KMS-11 (cell line): ENCODE data around the gene LGR5.

Experiments used
- H2AFZ ChIP-seq: fragments of 200-600 bp; sonication (generic); 2 replicates; pipeline ENCODE4 v1.6.1; 2016; ENCODE audit warnings: antibody characterized with exemption, mixed run types, low read depth
- H3K27ac ChIP-seq: fragments of 200-600 bp; sonication (generic); 2 replicates; pipeline ENCODE4 v1.6.1; 2016; ENCODE audit warnings: mild to moderate bottlenecking, mixed run types
- H3K27me3 ChIP-seq: fragments of 200-600 bp; sonication (generic); 2 replicates; pipeline ENCODE4 v1.6.1; 2017; ENCODE audit warnings: mild to moderate bottlenecking, low read depth, mixed run types, moderate library complexity; ENCODE audit not compliant: insufficient read depth
- H3K36me3 ChIP-seq: fragments of 200-600 bp; sonication (generic); 2 replicates; pipeline ENCODE4 v1.6.1; 2017; ENCODE audit warnings: mild to moderate bottlenecking, mixed run types; ENCODE audit not compliant: insufficient read depth
- H3K4me1 ChIP-seq: fragments of 200-600 bp; sonication (generic); 2 replicates; pipeline ENCODE4 v1.6.1; 2016; ENCODE audit warnings: mild to moderate bottlenecking, low read depth, mixed run types; ENCODE audit not compliant: poor library complexity, severe bottlenecking
- H3K4me2 ChIP-seq: fragments of 200-600 bp; sonication (generic); 2 replicates; pipeline ENCODE4 v1.7.0; 2016; ENCODE audit warnings: mild to moderate bottlenecking, mixed run types
- H3K4me3 ChIP-seq: fragments of 200-600 bp; sonication (generic); IDR thresholded peaks from 2 replicates; pipeline ENCODE4 v1.6.1; 2017; ENCODE audit warnings: low read depth, low read length, mixed read lengths; ENCODE audit not compliant: insufficient read depth
- H3K79me2 ChIP-seq: fragments of 200-600 bp; sonication (generic); 2 replicates; pipeline ENCODE4 v1.6.1; 2016; ENCODE audit warnings: low read depth, mixed run types; ENCODE audit not compliant: insufficient read depth
- H3K9ac ChIP-seq: fragments of 200-600 bp; sonication (generic); 2 replicates; pipeline ENCODE4 v1.6.1; 2016; ENCODE audit warnings: mild to moderate bottlenecking, mixed run types
- H4K20me1 ChIP-seq: fragments of 200-600 bp; sonication (generic); 2 replicates; pipeline ENCODE4 v1.6.1; 2016; ENCODE audit warnings: mild to moderate bottlenecking, mixed run types; ENCODE audit not compliant: insufficient read depth
- TF ChIP-seq, protein P1 (sequence below): fragments of 200-600 bp; sonication (generic); conservative IDR thresholded peaks from 2 replicates; pipeline ENCODE4 v1.6.1; 2017; ENCODE audit warnings: low read depth, mild to moderate bottlenecking, antibody characterized with exemption, low read length, moderate library complexity, mixed read lengths

The LGR5 gene

DNA sequence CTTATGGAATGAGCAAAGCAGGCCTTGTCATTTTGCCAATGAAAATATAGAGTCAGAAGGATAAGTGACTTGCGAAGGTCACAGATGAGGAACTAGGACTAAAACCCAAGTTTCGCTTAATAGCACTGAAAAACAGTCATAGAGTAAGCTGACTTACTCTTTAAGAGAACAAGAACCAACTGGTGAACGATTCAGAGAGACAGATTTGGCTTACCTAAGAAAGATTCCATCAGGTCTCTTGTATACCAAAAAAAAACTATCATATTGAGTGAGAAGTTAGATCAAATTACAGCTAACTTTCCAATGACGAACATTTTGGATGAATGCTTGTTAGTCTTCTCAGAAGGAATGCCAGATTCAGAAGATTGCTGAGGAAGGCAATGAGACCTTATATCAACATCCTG, 149.9 kb downstream of the LGR5 start:
- TF ChIP-seq, protein P1, sequence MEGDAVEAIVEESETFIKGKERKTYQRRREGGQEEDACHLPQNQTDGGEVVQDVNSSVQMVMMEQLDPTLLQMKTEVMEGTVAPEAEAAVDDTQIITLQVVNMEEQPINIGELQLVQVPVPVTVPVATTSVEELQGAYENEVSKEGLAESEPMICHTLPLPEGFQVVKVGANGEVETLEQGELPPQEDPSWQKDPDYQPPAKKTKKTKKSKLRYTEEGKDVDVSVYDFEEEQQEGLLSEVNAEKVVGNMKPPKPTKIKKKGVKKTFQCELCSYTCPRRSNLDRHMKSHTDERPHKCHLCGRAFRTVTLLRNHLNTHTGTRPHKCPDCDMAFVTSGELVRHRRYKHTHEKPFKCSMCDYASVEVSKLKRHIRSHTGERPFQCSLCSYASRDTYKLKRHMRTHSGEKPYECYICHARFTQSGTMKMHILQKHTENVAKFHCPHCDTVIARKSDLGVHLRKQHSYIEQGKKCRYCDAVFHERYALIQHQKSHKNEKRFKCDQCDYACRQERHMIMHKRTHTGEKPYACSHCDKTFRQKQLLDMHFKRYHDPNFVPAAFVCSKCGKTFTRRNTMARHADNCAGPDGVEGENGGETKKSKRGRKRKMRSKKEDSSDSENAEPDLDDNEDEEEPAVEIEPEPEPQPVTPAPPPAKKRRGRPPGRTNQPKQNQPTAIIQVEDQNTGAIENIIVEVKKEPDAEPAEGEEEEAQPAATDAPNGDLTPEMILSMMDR = no peak
- no peak overlapping the region for H3K4me2 ChIP-seq
- H3K9ac ChIP-seq = no peak overlapping the region
- no peak overlapping the region for H2AFZ ChIP-seq
- H3K4me3 ChIP-seq = no peak overlapping the region
- H3K27me3 ChIP-seq = no peaks in the 10 kb centered on the region
- no peaks in the 10 kb centered on the region for H3K36me3 ChIP-seq
- H3K27ac ChIP-seq = no peak overlapping the region
- H3K4me1 ChIP-seq = no peaks in the 10 kb centered on the region
- H3K79me2 ChIP-seq = no peaks in the 10 kb centered on the region
- no peaks in the 10 kb centered on the region for H4K20me1 ChIP-seq

DNA sequence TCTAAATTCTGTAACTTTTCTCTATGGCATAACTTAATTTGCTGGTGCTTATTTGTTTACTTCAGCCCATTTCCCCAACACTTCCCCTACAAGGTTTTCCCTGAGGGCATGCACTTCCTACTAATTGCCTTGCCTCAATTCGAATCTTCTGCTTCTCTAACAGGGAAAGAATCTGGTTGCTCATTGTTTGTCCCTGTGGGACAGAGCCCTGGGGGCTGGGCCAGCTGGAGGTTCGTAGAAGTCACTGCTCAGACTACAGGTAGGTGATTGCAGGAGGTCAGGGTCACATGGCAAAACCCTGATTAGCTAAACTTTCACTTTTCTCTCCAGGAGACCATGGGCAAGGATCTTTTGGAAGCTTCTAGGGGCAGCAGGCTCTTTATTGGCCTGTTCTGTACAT, 152.0 kb downstream of the LGR5 start:
- Histone ChIP-seq H3K4me3 (no peak overlapping the region), H3K36me3 (no peaks in the 10 kb centered on the region), H3K27me3 (no peaks in the 10 kb centered on the region), H3K4me1 (no peaks in the 10 kb centered on the region), H3K4me2 (no peak overlapping the region), H3K9ac (no peak overlapping the region), H4K20me1 (no peaks in the 10 kb centered on the region), H3K27ac (no peak overlapping the region), H3K79me2 (no peaks in the 10 kb centered on the region), H2AFZ (no peak overlapping the region)
- TF ChIP-seq, protein P1 = no peak

DNA sequence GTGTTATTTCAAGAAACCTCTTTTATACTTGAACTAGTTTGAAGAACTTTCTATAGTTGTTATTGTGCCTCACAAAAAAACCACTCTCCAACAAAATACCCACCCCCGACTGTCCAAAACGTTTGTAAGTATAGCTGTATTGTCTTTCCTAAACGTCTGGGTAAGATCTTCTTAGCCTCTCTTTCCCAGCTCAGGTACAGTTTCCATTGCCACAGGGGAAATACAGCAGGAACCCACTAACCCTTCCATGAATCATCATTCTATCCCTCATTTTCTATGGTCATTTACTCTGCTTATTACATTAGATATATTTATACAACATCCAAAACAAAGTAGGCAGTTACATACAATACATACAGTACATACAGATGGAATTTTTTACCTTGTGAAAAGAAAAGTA, 153.2 kb downstream of the LGR5 start:
- no peaks in the 10 kb centered on the region for H3K36me3 ChIP-seq
- H3K4me2 ChIP-seq = no peak overlapping the region
- no peaks in the 10 kb centered on the region for H3K4me1 ChIP-seq
- no peaks in the 10 kb centered on the region for H3K27me3 ChIP-seq
- H3K4me3 ChIP-seq = no peak overlapping the region
- no peak overlapping the region for H3K27ac ChIP-seq
- no peak overlapping the region for H2AFZ ChIP-seq
- TF ChIP-seq, protein P1 = no peak
- no peak overlapping the region for H3K9ac ChIP-seq
- H4K20me1 ChIP-seq = no peaks in the 10 kb centered on the region
- H3K79me2 ChIP-seq = no peaks in the 10 kb centered on the region

DNA sequence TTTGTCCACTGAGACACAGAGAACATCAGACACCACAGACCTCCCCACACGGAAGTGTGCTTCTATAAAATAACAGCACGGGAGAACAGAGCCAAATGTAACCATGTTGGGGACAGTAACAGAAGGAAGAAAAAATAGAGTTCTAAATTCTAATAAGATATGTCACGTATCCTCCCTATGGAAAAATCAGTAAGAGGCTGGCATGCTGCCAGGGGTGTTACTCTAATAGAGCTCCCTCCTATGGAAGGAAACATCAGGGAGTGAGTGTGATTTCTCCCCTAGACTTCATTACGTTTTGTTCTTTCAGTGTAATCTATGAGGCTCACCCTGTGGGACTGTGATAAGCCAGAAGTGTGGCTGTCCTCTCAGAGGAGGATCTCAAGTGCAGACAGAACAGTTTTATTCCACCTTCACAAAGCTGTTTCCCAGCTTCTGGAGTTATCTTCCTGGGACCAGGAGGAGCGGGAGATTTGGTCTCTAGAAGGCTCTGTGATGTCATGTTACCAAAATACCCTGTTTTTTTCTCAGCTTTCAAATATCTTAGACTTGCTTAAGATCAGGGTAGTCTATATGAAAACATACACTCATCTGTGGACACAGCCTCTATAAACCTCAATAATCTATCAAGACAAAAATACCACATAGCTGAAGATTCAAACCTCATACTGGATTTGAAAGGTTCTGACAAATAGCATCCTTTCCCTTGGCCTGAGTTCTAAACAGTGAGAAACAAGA, 154.8 kb downstream of the LGR5 start:
- H3K4me2 ChIP-seq = no peak overlapping the region
- no peaks in the 10 kb centered on the region for H3K36me3 ChIP-seq
- no peak overlapping the region for H2AFZ ChIP-seq
- no peaks in the 10 kb centered on the region for H4K20me1 ChIP-seq
- no peaks in the 10 kb centered on the region for H3K79me2 ChIP-seq
- no peaks in the 10 kb centered on the region for H3K27me3 ChIP-seq
- H3K27ac ChIP-seq = no peak overlapping the region
- no peak overlapping the region for H3K9ac ChIP-seq
- H3K4me1 ChIP-seq = no peaks in the 10 kb centered on the region
- H3K4me3 ChIP-seq = no peak overlapping the region
- TF ChIP-seq, protein P1 = no peak
